T-helper 1 cell treated with Interleukin-12 subunit alpha and Interleukin-12 subunit beta and Interleukin-4 antibody, amounts not matched to agents 30 ng/mL and 1 ng/mL, for 36 hours (primary cell): ENCODE data around the gene TTC34. TPM values are rescaled to one million over a fixed set of nuclear protein-coding genes. Genes with fewer than 3 reads are reported as not detected.

Experiments
- intact Hi-C: fragments of 100-400 bp; cut with micrococcal nuclease; formaldehyde crosslinking; loops from one replicate; pipeline ENCODE4 v1.15.1; 2024
- total RNA-seq: library from RNA; stranded (reverse); gene quantifications from 2 replicates; pipeline ENCODE4 v1.2.3, GENCODE V29; 2022

TTC34 gene
- total RNA-seq, 1 donor from 2014 or later: 2.3 TPM

GRCh38 chr1:2643414-2644077 lies 157.9 kb downstream of the TTC34 start:
- intact Hi-C loops: loop anchor here (1.0 to 10.0 kb wide), 6 partner anchors 57 to 1261 kb away; partner anchors contain the start of genes C1orf174, PANK4, PRXL2B and TNFRSF14

- intact Hi-C loops: loop anchor here (1.0 to 10.0 kb wide), 7 partner anchors 56 to 1262 kb away; partner anchors contain the start of genes C1orf174, PANK4, PRXL2B and TNFRSF14
Observed at GRCh38 chr1:2642560-2643413, 158.7 kb downstream of the TTC34 start.

DNA sequence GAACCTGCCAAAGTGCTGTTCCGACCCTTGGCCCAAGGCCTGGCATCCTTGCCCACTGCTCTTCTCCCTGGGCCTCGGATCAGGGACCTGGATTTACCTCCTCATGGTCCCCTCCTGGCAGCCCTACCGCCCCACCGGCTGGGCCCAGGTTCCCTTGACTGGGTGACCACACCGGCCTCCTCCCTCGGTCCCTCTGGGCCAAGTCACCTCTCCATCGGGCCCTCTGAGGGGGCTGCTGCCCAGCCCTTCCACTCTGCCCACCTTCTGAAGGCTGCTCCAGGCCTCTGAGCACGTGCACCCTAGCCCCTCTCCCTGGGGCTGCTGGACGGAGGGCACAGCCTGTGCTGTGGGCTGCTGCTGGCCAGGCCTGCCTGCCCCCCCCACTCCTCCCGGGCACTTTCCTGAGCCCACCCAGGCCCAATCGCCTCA lies 159.3 kb downstream of the TTC34 start:
- intact Hi-C loops: loop anchor here (1.0 to 10.0 kb wide), 3 partner anchors 228 to 1263 kb away; partner anchors contain the start of gene C1orf174

- intact Hi-C loops: loop anchor here (1.0 to 10.0 kb wide), 3 partner anchors 227 to 1263 kb away; partner anchors contain the start of gene C1orf174
Observed at GRCh38 chr1:2641381-2642130, 159.9 kb downstream of the TTC34 start.

GRCh38 chr1:2640626-2641025 lies 160.9 kb downstream of the TTC34 start:
- intact Hi-C loops: loop anchor here (10.0 kb wide), 2 partner anchors 894 to 1264 kb away; partner anchors contain the start of gene C1orf174

DNA sequence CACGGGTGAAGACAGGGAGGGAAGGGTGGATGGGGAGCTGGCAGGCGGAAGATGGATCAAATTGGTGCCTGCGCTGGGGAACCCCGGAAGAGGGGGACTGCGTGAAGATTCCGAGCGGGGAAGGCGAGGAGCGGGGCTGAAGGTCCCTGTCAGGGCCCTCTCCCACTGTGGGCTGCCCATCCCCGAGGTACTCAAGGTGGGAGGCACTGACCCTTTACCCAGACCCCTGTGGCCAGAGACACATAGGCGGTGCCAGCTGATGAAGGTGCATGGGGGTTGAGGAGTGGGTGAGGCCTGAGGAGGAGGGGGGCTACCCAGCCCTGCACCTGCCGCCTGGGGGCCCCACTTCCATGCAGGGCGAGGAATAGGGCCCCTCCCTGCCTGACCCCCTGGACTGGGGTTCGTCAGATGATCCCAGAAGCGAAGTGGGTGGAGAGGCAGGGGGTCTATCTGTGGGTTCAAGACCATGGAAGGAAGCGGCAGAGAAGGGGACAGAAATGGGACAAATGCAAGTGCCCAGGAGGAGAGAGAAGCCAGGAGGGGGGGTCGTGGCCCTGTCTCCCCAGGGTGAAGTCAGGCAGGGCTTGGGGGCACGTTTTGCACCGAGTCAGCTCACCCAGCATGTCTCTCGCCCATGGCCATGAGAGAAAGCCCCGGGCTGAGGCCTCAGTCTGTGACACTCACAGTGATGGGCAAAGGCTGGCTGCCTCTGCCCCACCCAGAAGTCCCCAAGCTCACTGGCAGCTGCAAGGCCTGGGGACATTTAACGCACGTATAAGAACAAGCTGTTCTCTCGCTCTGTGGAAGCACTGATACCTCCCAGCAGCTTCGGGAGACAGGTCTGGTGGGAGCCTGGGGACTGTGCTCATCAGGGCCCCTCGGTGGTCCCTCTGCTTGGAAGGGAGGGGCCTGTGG lies 161.6 kb downstream of the TTC34 start:
- intact Hi-C loops: loop anchor here (10.0 kb wide), 2 partner anchors 895 to 1265 kb away; partner anchors contain the start of gene C1orf174

DNA sequence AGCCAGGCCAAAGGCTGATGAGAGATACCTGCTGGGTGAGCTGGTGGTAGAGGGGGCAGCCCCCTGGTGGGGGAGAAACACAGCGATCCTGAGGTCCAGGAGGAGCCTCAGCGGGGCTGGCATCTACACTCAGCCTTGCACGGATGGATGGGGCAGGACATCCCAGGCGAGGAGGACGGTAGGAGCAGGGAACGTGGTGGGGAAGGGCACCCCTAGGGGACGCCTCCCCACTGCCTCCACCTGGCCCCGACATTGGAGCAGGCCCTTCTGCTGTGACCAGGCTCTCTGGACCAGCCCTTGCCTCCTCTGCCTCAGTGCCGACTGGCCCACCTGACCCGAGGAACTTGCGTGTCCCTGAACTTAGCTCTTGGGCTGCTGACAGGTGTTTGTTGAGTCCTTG lies 162.3 kb downstream of the TTC34 start:
- intact Hi-C loops: no loop called here

GRCh38 chr1:2638466-2639115 lies 162.9 kb downstream of the TTC34 start:
- intact Hi-C loops: no loop called here

GRCh38 chr1:2637442-2638145 lies 163.9 kb downstream of the TTC34 start:
- intact Hi-C loops: no loop called here

DNA sequence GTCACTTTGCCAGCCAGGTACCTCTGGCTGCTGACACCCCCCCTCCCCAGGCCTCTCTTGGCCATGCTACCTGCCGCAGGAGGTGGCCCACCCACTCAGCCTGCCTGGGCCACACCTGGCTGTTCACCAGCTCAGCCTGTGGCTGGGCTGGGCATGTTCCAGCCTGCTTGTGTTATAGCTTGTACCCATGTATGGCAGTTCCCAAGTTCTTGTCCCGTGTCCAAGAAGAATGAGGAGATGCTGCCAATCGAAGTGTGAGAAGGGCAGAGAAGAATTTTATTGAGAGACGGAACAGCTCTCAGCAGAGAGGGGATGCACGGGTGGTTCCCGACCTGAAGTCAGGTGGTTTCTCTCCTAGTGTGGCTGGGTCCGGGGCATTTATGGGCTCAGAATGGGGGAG lies 164.8 kb downstream of the TTC34 start:
- intact Hi-C loops: no loop called here

GRCh38 chr1:2635361-2636010 lies 166.0 kb downstream of the TTC34 start:
- intact Hi-C loops: no loop called here

- intact Hi-C loops: no loop called here
Observed at GRCh38 chr1:2633936-2634491, 167.5 kb downstream of the TTC34 start.

GRCh38 chr1:2633366-2633935 lies 168.0 kb downstream of the TTC34 start:
- intact Hi-C loops: no loop called here

- intact Hi-C loops: no loop called here
Observed at GRCh38 chr1:2632561-2633361, 168.7 kb downstream of the TTC34 start, which contains the start of gene MMEL1. Gene MMEL1, minus strand, starts transcription at chr1:2633016. Its CDS starts 3,532 bp downstream, at chr1:2629484.

- intact Hi-C loops: no loop called here
Observed at GRCh38 chr1:2632051-2632430, 169.5 kb downstream of the TTC34 start.

- intact Hi-C loops: no loop called here
Observed at GRCh38 chr1:2631136-2632050, 170.1 kb downstream of the TTC34 start.
